GM21367 (cell line): ENCODE measurements around the gene OPRL1.

Source experiments
- ATAC-seq: cut with Tn5 transposase; IDR thresholded peaks from one replicate; pipeline ENCODE4 v1.9.1; 2021; ENCODE audit not compliant: unreplicated experiment

Gene OPRL1

GRCh38 chr20:64042054-64042781 is 37.7 kb upstream of the OPRL1 start:
- ATAC-seq, result no peak

GRCh38 chr20:64043768-64044167 is 36.1 kb upstream of the OPRL1 start:
- no peak for ATAC-seq

GRCh38 chr20:64044484-64045247 is 35.2 kb upstream of the OPRL1 start:
- no peak for ATAC-seq

GRCh38 chr20:64045346-64046011 is 34.4 kb upstream of the OPRL1 start:
- no peak for ATAC-seq

DNA sequence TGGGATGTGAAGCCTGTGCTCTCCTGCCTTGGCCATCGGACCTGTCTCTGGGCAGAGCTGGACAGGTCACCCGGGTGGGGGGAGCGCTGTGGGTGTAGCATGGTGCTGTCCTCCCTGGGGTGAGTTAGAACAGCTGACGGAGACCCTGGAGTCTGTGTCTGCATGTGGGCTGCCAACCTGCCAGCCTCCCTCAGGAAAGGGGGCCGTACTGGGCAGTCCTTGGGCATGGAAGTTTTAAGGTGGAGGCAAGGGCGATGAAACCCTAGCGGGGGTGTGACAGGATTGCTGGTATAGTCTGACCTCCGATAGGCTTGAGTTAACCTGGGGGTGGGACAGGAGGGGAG is 32.9 kb upstream of the OPRL1 start:
- no peak for ATAC-seq

DNA sequence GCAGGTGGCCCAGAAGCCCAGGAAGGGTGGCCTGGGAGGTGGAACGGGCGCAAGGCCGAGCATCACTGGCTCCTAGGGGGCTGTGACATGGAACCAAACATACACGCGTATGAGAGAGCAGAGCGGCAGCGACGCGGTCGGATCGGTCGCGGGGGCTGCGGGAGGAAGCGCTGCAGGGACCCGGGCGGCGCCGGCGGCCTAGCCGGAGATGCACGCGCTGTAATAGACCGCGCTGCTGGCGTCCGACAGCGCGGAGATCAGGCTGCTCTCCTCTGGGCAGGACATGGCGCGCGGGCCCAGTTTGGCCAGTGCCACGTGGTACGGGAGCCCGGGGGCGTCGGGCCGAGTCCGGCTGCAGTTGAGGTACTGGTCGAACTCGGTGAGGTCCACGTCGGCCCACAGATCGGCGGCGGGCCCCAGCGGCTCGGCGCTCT is 31.9 kb upstream of the OPRL1 start:
- no peak for ATAC-seq

- no peak for ATAC-seq
Observed at GRCh38 chr20:64048402-64049044, 31.4 kb upstream of the OPRL1 start.

DNA sequence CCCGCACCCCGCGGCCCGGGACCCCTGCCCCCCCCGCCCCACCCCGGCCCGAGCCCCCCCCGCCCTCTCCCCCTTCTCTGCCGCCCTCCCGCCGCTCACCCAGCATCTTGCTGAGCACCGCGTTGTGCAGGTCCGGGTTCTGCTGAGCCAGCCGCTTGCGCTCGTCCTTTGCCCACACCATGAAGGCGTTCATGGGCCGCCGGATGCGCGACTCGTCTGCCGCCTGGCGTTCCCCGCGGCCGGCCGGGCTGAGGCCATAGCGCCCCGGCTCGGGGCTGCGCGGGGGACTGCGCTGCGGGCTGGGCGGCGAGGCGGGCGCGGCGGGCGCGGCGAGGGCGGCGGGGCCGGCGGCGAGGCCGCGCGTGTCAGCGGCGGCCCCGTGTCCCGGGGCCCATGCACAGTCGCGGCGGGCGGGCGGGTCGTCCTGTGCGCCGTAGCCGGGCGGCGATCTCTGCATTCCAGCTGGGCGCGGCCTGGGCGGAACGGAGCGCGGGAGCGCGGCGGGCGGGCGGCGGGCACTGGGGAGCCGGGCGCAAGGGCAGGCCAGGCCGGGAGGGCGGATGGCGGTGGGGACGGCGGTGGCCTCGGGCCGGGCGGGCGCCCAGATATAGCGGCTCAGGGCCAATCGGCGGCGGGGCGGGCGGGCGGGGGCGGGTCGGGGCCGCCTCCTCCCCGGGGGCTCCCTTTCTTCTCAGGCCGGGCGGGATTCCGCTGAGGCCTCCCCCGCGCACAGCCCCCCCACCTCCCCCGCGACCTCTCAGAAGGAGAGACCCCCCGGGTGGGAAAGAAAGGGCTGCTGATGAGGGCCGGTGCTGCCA is 30.6 kb upstream of the OPRL1 start, which contains the start of gene SOX18:
Gene SOX18 (minus strand): TSS at position 580 of the 818 bp plus-strand sequence. CDS start 123 bp downstream, at position 457.
- no peak for ATAC-seq

GRCh38 chr20:64049878-64050260 is 30.0 kb upstream of the OPRL1 start:
- ATAC-seq, result no peak

DNA sequence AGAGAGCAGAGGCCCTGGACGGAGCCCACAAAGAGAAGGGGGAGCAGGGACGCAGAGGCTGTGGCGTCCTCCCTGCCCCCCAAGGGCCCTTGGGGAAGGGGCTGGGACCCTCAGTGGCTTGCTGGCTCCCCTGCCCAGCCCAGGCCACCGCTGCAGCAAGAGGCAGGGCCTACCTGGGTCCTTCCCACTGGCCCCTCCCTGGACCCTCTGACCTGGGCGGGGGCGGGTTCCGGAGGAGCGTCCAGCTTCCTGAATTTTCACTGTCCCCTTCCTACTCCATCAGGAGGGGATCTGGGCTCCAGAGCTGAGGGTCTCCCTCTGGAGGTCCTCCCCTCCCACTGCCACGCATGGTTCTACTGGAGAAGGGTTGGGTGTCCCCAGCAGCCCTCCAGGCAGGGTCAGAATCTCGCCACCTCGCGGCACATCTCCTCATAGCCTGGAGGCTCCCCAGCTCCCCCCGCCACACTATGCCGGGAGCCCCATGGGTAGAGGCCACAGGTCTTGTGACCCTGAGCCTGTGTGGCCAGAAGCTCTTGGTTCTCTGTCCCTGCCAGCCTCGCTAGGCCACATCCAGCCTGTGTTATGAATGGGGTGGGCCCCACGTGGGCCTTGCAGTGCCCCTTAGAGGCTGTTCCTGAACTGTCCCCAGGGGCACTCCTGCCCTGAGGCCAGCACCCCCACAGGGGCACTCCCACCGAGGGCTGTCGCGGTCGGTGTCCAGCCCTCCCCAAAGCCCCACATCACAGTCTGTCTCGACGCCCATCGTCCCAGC is 29.4 kb upstream of the OPRL1 start:
- ATAC-seq, result no peak

DNA sequence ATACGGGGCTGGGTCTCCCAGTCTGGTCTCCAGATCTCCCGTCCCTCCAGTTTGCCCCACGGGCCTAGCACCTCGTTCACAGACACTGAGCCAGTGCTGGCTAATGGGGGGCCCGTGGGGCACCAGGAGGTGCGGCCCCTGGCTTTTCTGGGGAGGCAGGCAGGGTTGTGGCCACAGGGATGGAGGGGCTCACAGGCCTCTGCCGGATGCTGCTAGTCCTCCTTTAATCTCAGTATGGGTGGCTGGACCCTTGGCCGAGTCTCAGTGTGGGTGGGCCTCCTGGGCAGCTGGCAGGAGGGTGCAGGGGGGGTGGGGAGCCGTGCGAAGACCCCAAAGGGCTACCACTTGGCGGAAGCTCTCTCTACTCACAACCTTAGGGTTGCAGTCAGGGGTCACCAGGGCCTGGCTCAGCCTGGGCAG is 28.8 kb upstream of the OPRL1 start:
- no peak for ATAC-seq

GRCh38 chr20:64051561-64052325 is 28.1 kb upstream of the OPRL1 start:
- no peak for ATAC-seq

GRCh38 chr20:64052326-64052722 is 27.6 kb upstream of the OPRL1 start:
- no peak for ATAC-seq

DNA sequence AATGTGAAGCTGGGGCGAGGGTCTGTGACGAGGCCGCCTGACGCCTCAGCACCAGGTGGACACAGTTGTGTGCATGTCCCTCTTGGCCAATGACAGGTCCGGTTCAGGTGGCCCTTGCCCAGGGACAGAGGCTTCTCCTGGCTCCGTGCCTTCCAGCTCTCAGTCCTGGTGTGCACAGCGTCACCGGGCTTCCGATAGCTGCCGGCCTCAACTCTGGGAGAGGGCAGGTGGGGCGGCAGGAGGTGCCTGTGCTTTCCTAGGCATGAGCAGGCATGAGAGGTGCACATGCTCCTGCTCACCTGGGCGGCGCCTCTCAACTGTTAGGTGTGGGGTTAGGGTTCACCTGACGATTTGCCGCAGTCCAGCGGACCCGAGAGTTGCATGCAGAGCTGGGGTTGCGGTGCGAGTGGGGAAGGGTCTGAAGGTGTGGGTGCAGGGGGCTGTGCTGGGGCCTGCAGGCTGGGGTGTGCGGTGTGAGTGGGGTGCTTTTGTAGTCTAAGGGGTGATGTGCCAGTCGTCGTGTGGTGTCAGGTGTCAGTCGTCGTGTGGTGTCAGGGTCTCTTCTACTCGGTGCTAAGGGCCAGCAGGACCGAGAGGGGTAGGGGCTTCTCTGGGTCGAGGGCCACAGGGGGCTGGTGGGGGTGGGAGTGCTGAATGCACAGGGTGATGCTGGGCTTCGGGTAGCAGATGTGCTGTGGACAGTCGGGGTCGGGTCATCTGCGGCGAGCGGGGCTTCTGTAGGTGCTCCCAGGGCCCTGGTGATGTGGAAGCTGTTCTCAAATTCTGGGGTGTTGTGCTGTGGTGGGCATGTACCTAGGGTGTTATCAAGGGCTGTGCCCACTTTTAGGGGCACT is 26.7 kb upstream of the OPRL1 start:
- ATAC-seq, result no peak

DNA sequence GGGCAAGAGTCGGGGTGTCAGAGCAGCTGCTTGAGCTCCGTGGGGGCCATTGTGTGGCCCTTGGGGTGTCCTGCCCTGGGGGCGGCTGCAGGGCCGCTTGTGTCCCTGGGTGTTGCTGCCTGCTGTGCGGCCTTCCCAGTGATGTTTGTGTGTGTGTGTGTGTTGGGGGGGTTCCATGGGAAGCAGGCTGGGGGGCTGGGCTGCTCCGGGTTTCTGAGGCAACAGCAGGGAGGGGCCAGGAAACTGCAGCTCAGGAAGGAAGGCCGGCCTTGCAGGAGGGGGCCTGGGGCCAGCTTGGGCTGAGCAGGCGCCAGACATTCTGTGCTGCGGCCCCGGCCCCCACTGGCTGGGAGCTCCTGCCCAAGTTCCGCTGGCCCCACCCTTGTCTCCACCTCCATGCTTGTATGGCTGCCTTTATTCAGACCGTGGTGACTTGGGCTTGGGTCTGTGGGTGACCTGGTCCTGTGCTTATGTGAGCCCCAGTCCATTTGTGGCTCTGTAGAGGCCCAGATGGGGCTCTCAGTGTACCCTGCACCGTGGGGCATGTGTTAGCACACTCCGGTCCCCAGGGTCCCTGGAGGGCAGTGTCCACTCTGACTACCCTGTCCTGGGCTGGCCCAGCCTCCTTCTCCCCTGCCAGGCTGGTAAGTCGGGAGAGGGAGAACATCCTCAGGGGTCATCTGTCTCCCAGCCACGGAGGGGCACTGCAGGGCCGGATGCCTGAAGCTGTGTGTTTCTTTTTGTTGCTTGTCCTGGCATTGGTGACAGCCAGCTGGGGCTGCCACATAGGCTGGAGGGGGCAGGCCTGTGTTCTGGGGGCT is 25.8 kb upstream of the OPRL1 start:
- no peak for ATAC-seq

DNA sequence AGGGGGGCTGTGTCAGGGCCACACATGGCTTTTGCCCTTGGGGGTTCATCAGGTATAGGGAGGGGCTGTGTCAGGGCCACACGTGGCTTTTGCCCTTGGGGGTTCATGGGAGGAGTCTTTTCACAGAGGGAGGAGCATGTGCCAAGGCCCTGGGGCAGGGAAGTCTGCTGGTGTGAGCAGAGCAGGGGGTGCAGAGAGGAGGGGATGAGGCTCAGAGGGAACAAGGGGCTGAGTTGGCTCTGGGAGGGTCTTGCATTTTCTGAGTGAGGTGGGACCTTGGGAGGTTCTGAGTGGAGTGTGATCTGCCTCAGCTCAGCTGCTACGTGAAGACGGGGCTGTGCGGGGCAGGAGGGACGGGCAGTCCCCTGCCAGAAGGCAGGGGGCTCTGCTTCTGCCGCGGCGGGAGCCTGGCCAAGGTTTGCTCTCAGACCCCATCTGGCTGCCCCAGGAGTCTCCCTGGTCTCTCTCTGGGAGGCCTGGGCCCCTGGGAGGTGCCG is 24.4 kb upstream of the OPRL1 start:
- no peak for ATAC-seq
